ENCODE results near the gene FDXR. TPM values are rescaled to one million over a fixed set of nuclear protein-coding genes. Genes with fewer than 3 reads are reported as not detected.

The FDXR gene
- total RNA-seq, 1 donor from 2014 or later: 30.8 TPM

GRCh38 chr17:74875977-74876593 lies 3.3 kb upstream of the FDXR start:
- Histone ChIP-seq H3K4me3 (ENCODE audit: low read depth, low read length) (no peak overlapping the region), H3K27me3 (ENCODE audit: control insufficient read depth, insufficient read depth, low read length) (no peaks in the 10 kb centered on the region), H3K36me3 (ENCODE audit: control insufficient read depth, insufficient read depth, low read length) (peaks cover 1% of the 10 kb centered on the region)
- FAIRE-seq (no peak), DNase-seq (ENCODE audit: low read depth) (no peak)
- TF ChIP-seq CTCF (IDR thresholded peaks at IDR 0.05; ENCODE audit: insufficient read depth, low read length, severe bottlenecking): no peak

- peaks cover 1% of the 10 kb centered on the region for H3K36me3 ChIP-seq (ENCODE audit: control insufficient read depth, insufficient read depth, low read length)
- no peaks in the 10 kb centered on the region for H3K27me3 ChIP-seq (ENCODE audit: control insufficient read depth, insufficient read depth, low read length)
- H3K4me3 ChIP-seq (ENCODE audit: low read depth, low read length): no peak overlapping the region
- FAIRE-seq: no peak
- TF ChIP-seq CTCF (IDR thresholded peaks at IDR 0.05; ENCODE audit: insufficient read depth, low read length, severe bottlenecking): no peak
- no peak for DNase-seq (ENCODE audit: low read depth)
These were observed 2.6 kb upstream of the FDXR start for GRCh38 chr17:74875155-74875976.

GRCh38 chr17:74874615-74875037 lies 1.8 kb upstream of the FDXR start:
- TF ChIP-seq CTCF (IDR thresholded peaks at IDR 0.05; ENCODE audit: insufficient read depth, low read length, severe bottlenecking): no peak
- H3K27me3 ChIP-seq (ENCODE audit: control insufficient read depth, insufficient read depth, low read length): no peaks in the 10 kb centered on the region
- DNase-seq (ENCODE audit: low read depth) (no peak), FAIRE-seq (no peak)
- no peak overlapping the region for H3K4me3 ChIP-seq (ENCODE audit: low read depth, low read length)
- H3K36me3 ChIP-seq (ENCODE audit: control insufficient read depth, insufficient read depth, low read length): peaks cover 1% of the 10 kb centered on the region

GRCh38 chr17:74873874-74874614 lies 1.2 kb upstream of the FDXR start:
- no peak for FAIRE-seq
- H3K36me3 ChIP-seq (ENCODE audit: control insufficient read depth, insufficient read depth, low read length): peaks cover 1% of the 10 kb centered on the region
- TF ChIP-seq CTCF (IDR thresholded peaks at IDR 0.05; ENCODE audit: insufficient read depth, low read length, severe bottlenecking): no peak
- peak overlapping the region; percentile 85 for H3K4me3 ChIP-seq (ENCODE audit: low read depth, low read length)
- no peak for DNase-seq (ENCODE audit: low read depth)
- no peaks in the 10 kb centered on the region for H3K27me3 ChIP-seq (ENCODE audit: control insufficient read depth, insufficient read depth, low read length)

- no peak for TF ChIP-seq CTCF (IDR thresholded peaks at IDR 0.05; ENCODE audit: insufficient read depth, low read length, severe bottlenecking)
- peak; percentile 97 for DNase-seq (ENCODE audit: low read depth)
- Histone ChIP-seq H3K36me3 (ENCODE audit: control insufficient read depth, insufficient read depth, low read length) (peaks cover 1% of the 10 kb centered on the region), H3K27me3 (ENCODE audit: control insufficient read depth, insufficient read depth, low read length) (no peaks in the 10 kb centered on the region), H3K4me3 (ENCODE audit: low read depth, low read length) (peak overlapping the region; percentile 85)
- no peak for FAIRE-seq
These were observed 461 bp upstream of the FDXR start for GRCh38 chr17:74873037-74873873.

Measured in bronchial epithelial cell (primary cell).